Stimulated activated CD4-positive, alpha-beta T cell treated with anti-CD3 and anti-CD28 coated beads, Interleukin-4, amount 100 ng/mL, for 1 hour (primary cell): Measurements from ENCODE around the gene ATG4D.
"Not testable (repeated sequence)": the region's sequence is repeated elsewhere in the genome, so short reads cannot be mapped to it uniquely, and the experiment has no call there.

Source experiments
- DNase-seq: peaks from one replicate; pipeline ENCODE4 v3.0.0-alpha.2; 2020

Gene ATG4D

GRCh38 chr19:10520652-10521318 lies 22.9 kb upstream of the ATG4D start:
- DNase-seq, result no peak

GRCh38 chr19:10521461-10522171 lies 22.1 kb upstream of the ATG4D start:
- no peak for DNase-seq

GRCh38 chr19:10523135-10523636 lies 20.5 kb upstream of the ATG4D start:
- no peak for DNase-seq

GRCh38 chr19:10525636-10526035 lies 18.1 kb upstream of the ATG4D start:
- no peak for DNase-seq

GRCh38 chr19:10526887-10527286 lies 16.8 kb upstream of the ATG4D start:
- not testable (repeated sequence) for DNase-seq

GRCh38 chr19:10532457-10532856 lies 11.2 kb upstream of the ATG4D start:
- no peak for DNase-seq

- DNase-seq, result no peak
Measured at GRCh38 chr19:10533646-10534386, 9.9 kb upstream of the ATG4D start.

- no peak for DNase-seq
Measured at GRCh38 chr19:10535613-10536012, 8.1 kb upstream of the ATG4D start.

- no peak for DNase-seq
Measured at GRCh38 chr19:10537668-10538067, 6.0 kb upstream of the ATG4D start.

- DNase-seq, result no peak
Measured at GRCh38 chr19:10538204-10538983, 5.3 kb upstream of the ATG4D start.

- DNase-seq, result not testable (repeated sequence)
Measured at GRCh38 chr19:10539016-10539415, 4.7 kb upstream of the ATG4D start.

GRCh38 chr19:10543059-10543419 lies 665 bp upstream of the ATG4D start:
- no peak for DNase-seq

GRCh38 chr19:10544242-10544752 lies 593 bp downstream of the ATG4D start:
- peak; percentile 25 for DNase-seq

GRCh38 chr19:10544753-10545251 lies 1.1 kb downstream of the ATG4D start:
- no peak for DNase-seq

GRCh38 chr19:10546817-10547216 lies 3.1 kb downstream of the ATG4D start:
- no peak for DNase-seq

- DNase-seq, result no peak
Measured at GRCh38 chr19:10548746-10549276, 5.1 kb downstream of the ATG4D start.

- DNase-seq, result no peak
Measured at GRCh38 chr19:10549733-10550132, 6.0 kb downstream of the ATG4D start.

GRCh38 chr19:10550336-10550735 lies 6.6 kb downstream of the ATG4D start:
- DNase-seq, result no peak

GRCh38 chr19:10551006-10551405 lies 7.3 kb downstream of the ATG4D start:
- DNase-seq, result not testable (repeated sequence)

GRCh38 chr19:10551698-10552301 lies 8.1 kb downstream of the ATG4D start:
- peak; percentile 37 for DNase-seq

- peak; percentile 43 for DNase-seq
Measured at GRCh38 chr19:10552510-10553053, 8.9 kb downstream of the ATG4D start.
